Measurements from ENCODE around the gene LATS2.

The LATS2 gene

DNA sequence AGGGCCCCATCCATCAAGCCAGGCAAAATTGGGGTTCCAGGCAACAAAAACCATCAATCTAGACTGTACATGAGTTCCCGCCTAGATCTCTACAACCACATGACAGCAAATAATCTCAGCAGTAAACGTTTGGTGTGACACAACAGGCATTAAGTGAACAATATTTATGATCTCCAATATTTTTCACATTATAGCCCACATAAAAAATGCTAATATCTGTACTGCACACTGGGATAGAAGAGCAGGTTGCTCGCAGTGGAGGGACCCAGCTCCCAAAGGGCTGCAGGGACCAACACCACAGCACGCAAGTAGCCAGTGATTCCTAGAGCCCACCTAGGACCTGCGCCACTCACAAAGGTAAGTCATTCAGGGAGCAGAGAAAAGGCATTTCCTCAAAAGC lies 25.9 kb downstream of the LATS2 start:
- H3K36me3 ChIP-seq (ENCODE audit: control insufficient read depth in 2 of 2, insufficient read depth in 1 of 2, low read length in 2 of 2), result no peaks in the 10 kb centered on the region
- H3K4me1 ChIP-seq (ENCODE audit: control insufficient read depth, insufficient read depth, low read length), result no peaks in the 10 kb centered on the region
- no peak overlapping the region for H3K4me3 ChIP-seq (ENCODE audit: low read depth, low read length)
- no peak overlapping the region for H3K27ac ChIP-seq (ENCODE audit: extremely low read depth, low read depth, low read length)
- ChIA-PET POLR2A (no interaction called here), CTCF (no interaction called here)
- no peaks in the 10 kb centered on the region for H3K9me3 ChIP-seq (ENCODE audit: control insufficient read depth, insufficient read depth, low read depth, low read length)
- TF ChIP-seq FEZF1 (tag by site-specific recombination; IDR thresholded peaks at IDR 0.05) (peak; percentile 29), ZNF214 (tag by site-specific recombination; IDR thresholded peaks at IDR 0.05; ENCODE audit: borderline replicate concordance) (no peak), ZNF155 (tag by site-specific recombination; IDR thresholded peaks at IDR 0.05) (no peak)
- TF ChIP-seq, protein P1, sequence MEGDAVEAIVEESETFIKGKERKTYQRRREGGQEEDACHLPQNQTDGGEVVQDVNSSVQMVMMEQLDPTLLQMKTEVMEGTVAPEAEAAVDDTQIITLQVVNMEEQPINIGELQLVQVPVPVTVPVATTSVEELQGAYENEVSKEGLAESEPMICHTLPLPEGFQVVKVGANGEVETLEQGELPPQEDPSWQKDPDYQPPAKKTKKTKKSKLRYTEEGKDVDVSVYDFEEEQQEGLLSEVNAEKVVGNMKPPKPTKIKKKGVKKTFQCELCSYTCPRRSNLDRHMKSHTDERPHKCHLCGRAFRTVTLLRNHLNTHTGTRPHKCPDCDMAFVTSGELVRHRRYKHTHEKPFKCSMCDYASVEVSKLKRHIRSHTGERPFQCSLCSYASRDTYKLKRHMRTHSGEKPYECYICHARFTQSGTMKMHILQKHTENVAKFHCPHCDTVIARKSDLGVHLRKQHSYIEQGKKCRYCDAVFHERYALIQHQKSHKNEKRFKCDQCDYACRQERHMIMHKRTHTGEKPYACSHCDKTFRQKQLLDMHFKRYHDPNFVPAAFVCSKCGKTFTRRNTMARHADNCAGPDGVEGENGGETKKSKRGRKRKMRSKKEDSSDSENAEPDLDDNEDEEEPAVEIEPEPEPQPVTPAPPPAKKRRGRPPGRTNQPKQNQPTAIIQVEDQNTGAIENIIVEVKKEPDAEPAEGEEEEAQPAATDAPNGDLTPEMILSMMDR (tag by site-specific recombination; IDR thresholded peaks at IDR 0.05), result no peak
- TF ChIP-seq, protein P2, sequence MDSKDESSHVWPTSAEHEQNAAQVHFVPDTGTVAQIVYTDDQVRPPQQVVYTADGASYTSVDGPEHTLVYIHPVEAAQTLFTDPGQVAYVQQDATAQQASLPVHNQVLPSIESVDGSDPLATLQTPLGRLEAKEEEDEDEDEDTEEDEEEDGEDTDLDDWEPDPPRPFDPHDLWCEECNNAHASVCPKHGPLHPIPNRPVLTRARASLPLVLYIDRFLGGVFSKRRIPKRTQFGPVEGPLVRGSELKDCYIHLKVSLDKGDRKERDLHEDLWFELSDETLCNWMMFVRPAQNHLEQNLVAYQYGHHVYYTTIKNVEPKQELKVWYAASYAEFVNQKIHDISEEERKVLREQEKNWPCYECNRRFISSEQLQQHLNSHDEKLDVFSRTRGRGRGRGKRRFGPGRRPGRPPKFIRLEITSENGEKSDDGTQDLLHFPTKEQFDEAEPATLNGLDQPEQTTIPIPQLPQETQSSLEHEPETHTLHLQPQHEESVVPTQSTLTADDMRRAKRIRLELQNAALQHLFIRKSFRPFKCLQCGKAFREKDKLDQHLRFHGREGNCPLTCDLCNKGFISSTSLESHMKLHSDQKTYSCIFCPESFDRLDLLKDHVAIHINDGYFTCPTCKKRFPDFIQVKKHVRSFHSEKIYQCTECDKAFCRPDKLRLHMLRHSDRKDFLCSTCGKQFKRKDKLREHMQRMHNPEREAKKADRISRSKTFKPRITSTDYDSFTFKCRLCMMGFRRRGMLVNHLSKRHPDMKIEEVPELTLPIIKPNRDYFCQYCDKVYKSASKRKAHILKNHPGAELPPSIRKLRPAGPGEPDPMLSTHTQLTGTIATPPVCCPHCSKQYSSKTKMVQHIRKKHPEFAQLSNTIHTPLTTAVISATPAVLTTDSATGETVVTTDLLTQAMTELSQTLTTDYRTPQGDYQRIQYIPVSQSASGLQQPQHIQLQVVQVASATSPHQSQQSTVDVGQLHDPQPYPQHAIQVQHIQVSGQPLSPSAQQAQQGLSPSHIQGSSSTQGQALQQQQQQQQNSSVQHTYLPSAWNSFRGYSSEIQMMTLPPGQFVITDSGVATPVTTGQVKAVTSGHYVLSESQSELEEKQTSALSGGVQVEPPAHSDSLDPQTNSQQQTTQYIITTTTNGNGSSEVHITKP (tag by site-specific recombination; IDR thresholded peaks at IDR 0.05), result no peak

DNA sequence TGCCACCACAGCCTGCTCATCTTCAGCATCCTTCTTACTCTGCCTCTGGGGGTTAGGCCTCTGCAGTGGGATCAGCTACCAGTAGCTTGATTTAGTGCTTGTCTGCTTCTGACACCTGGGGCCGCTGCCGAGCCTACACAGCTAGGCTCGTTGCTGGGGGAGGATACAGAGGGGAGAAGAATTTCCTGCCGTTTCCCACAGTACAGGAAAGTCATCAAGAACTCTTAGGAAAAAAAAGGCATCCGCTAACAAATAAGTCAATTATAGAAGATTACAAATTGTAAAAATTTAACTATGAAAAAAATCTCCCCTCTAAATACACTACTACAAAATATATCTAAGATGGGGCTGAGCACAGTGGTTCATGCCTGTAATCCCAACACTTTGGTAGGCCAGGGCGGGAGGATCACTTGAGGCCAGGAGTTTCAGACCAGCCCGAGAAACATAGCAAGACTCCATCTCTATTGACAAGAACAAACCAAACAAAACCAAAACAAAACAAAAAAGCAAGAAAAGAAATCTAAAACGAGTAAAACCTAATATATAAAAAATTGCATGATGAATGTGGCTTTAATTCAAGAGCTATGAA lies 26.7 kb downstream of the LATS2 start:
- ChIA-PET CTCF (interaction anchor here (0.6 to 0.7 kb wide), 2 partner anchors 44 to 142 kb away, joined by 3 read pairs; partner anchors contain the start of genes MRPL57 and SKA3), POLR2A (no interaction called here)
- TF ChIP-seq REPIN1 (tag by site-specific recombination; IDR thresholded peaks at IDR 0.05; ENCODE audit: low read depth), result no peak
- 0 out of 2 replicates have a peak, but pooled peaks have one; percentile 17 for TF ChIP-seq OSR2 (tag by site-specific recombination; IDR thresholded peaks at IDR 0.05)
- Histone ChIP-seq H3K9me3 (ENCODE audit: control insufficient read depth, insufficient read depth, low read depth, low read length) (no peaks in the 10 kb centered on the region), H3K4me1 (ENCODE audit: control insufficient read depth, insufficient read depth, low read length) (no peaks in the 10 kb centered on the region), H3K27ac (ENCODE audit: extremely low read depth, low read depth, low read length) (no peak overlapping the region), H3K4me3 (ENCODE audit: low read depth, low read length) (no peak overlapping the region), H3K36me3 (ENCODE audit: control insufficient read depth in 2 of 2, insufficient read depth in 1 of 2, low read length in 2 of 2) (no peaks in the 10 kb centered on the region)

DNA sequence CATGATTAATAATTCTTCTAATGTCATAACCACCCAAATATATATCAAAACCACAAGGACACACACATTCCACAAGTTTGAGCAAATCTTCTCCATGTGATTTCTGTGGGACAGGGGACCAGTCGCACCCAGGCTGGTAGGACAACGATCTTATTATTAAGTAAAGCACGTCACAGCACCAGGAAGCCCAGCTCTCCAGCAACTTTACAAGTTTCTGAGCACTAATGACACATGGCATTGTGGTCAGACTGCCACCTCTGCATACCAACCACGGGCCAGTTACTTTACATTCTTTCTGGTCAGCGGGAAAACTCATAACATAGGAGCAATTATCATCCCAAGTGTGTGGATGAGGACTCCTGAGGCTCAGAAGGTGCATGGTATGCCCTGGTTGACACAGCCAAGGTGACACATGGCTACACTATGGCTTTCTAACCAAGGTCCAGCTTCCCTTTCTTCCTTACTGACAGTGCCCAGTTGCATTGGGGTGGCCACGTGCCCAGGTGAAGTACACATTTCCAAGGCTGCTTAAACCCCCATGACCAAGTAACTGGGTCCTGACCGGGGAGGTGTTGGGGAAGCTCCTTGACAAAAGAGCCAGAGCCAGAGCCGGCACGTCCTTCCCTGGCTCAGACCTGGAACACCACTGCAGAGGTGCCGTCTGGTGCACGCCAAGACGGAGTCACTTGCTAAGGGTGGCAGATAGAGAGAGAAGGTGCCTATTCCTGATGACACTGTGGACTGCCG lies 27.4 kb downstream of the LATS2 start:
- no peak overlapping the region for H3K4me3 ChIP-seq (ENCODE audit: low read depth, low read length)
- no peaks in the 10 kb centered on the region for H3K36me3 ChIP-seq (ENCODE audit: control insufficient read depth in 2 of 2, insufficient read depth in 1 of 2, low read length in 2 of 2)
- H3K9me3 ChIP-seq (ENCODE audit: control insufficient read depth, insufficient read depth, low read depth, low read length), result no peaks in the 10 kb centered on the region
- no peak for TF ChIP-seq ZFHX2 (tag by site-specific recombination; conservative IDR thresholded peaks at IDR 0.05)
- TF ChIP-seq, protein P3, sequence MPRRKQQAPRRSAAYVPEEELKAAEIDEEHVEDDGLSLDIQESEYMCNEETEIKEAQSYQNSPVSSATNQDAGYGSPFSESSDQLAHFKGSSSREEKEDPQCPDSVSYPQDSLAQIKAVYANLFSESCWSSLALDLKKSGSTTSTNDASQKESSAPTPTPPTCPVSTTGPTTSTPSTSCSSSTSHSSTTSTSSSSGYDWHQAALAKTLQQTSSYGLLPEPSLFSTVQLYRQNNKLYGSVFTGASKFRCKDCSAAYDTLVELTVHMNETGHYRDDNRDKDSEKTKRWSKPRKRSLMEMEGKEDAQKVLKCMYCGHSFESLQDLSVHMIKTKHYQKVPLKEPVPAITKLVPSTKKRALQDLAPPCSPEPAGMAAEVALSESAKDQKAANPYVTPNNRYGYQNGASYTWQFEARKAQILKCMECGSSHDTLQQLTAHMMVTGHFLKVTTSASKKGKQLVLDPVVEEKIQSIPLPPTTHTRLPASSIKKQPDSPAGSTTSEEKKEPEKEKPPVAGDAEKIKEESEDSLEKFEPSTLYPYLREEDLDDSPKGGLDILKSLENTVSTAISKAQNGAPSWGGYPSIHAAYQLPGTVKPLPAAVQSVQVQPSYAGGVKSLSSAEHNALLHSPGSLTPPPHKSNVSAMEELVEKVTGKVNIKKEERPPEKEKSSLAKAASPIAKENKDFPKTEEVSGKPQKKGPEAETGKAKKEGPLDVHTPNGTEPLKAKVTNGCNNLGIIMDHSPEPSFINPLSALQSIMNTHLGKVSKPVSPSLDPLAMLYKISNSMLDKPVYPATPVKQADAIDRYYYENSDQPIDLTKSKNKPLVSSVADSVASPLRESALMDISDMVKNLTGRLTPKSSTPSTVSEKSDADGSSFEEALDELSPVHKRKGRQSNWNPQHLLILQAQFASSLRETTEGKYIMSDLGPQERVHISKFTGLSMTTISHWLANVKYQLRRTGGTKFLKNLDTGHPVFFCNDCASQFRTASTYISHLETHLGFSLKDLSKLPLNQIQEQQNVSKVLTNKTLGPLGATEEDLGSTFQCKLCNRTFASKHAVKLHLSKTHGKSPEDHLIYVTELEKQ (tag by site-specific recombination; IDR thresholded peaks at IDR 0.05; ENCODE audit: borderline replicate concordance), result no peak
- TF ChIP-seq EGR2 (tag by site-specific recombination; IDR thresholded peaks at IDR 0.05; ENCODE audit: low read depth), result no peak
- no peak for TF ChIP-seq ZNF10 (tag by site-specific recombination; IDR thresholded peaks at IDR 0.05)
- no peaks in the 10 kb centered on the region for H3K4me1 ChIP-seq (ENCODE audit: control insufficient read depth, insufficient read depth, low read length)
- CTCF ChIA-PET, result interaction anchor here (0.6 kb wide), 2 partner anchors 20 to 143 kb away, joined by 3 read pairs; partner anchors contain the start of genes MRPL57 and SKA3
- no peak overlapping the region for H3K27ac ChIP-seq (ENCODE audit: extremely low read depth, low read depth, low read length)
- POLR2A ChIA-PET, result no interaction called here

All from HEK293 (cell line).